Stimulated activated CD8-positive, alpha-beta memory T cell treated with anti-CD3 and anti-CD28 coated beads, Interleukin-15, amount 100 ng/mL, for 4 hours (primary cell): Measurements from ENCODE around the gene TGDS.
"Not testable (repeated sequence)": the region's sequence is repeated elsewhere in the genome, so short reads cannot be mapped to it uniquely, and the experiment has no call there.

Experiments used
- DNase-seq, 2 donors: peaks; one replicate each; pipeline ENCODE4 v3.0.0-alpha.2; 2020; ENCODE audit warnings: low read depth in 2 of 2

TGDS gene

GRCh38 chr13:94553766-94554165 is 42.2 kb downstream of the TGDS start:
- DNase-seq = no peak

- DNase-seq = no peak
Observed at GRCh38 chr13:94552095-94552494, 43.9 kb downstream of the TGDS start.

- no peak for DNase-seq
Observed at GRCh38 chr13:94550062-94550738, 45.8 kb downstream of the TGDS start.

- peak; percentile 82 to 88 for DNase-seq
Observed at GRCh38 chr13:94549232-94550061, 46.5 kb downstream of the TGDS start.

GRCh38 chr13:94548821-94549231 is 47.1 kb downstream of the TGDS start:
- DNase-seq = peak in 1 of 2 donors; percentile 28

GRCh38 chr13:94548382-94548781 is 47.6 kb downstream of the TGDS start:
- DNase-seq = no peak

- DNase-seq = no peak
Observed at GRCh38 chr13:94546061-94546839, 49.7 kb downstream of the TGDS start.

- no peak for DNase-seq
Observed at GRCh38 chr13:94544922-94545321, 51.0 kb downstream of the TGDS start.

GRCh38 chr13:94542917-94543316 is 53.0 kb downstream of the TGDS start:
- no peak for DNase-seq

- DNase-seq = no peak
Observed at GRCh38 chr13:94537740-94538630, 58.0 kb downstream of the TGDS start.

GRCh38 chr13:94535775-94536174 is 60.2 kb downstream of the TGDS start:
- DNase-seq = no peak

- DNase-seq = no peak
Observed at GRCh38 chr13:94535231-94535630, 60.7 kb downstream of the TGDS start.

GRCh38 chr13:94534166-94534565 is 61.8 kb downstream of the TGDS start:
- DNase-seq = no peak

GRCh38 chr13:94532278-94532677 is 63.7 kb downstream of the TGDS start:
- not testable (repeated sequence) for DNase-seq

GRCh38 chr13:94526956-94527355 is 69.0 kb downstream of the TGDS start:
- DNase-seq = not testable (repeated sequence)

GRCh38 chr13:94525781-94526180 is 70.2 kb downstream of the TGDS start:
- DNase-seq = no peak

GRCh38 chr13:94524407-94524806 is 71.5 kb downstream of the TGDS start:
- DNase-seq = no peak
